ENCODE results near the gene MFN1.

- no peak for TF ChIP-seq CTCF (IDR thresholded peaks at IDR 0.05)
- no peak for TF ChIP-seq POLR2A (IDR thresholded peaks at IDR 0.05)
These were observed 62.8 kb downstream of the MFN1 start for GRCh38 chr3:179410331-179410730.

Data from right lobe of liver (tissue), 4 donors.